Suprapubic skin (tissue), 4 donors: ENCODE data around the gene ITPRIPL2.

Experiments used
- EP300 ChIP-seq: sonication (generic); formaldehyde crosslinking; IDR thresholded peaks from one replicate; pipeline ENCODE4 v1.6.1; 2017; ENCODE audit warnings: antibody characterized with exemption
- POLR2A ChIP-seq, 2 donors: fragments of 450-650 bp; IDR thresholded peaks; one replicate each; pipeline ENCODE4 v1.6.1; 2017; ENCODE audit warnings: antibody characterized with exemption in 2 of 2, mild to moderate bottlenecking in 2 of 2, moderate library complexity in 2 of 2
- POLR2AphosphoS5 ChIP-seq, 3 donors: sonication (generic); formaldehyde crosslinking; IDR thresholded peaks; one replicate each; pipeline ENCODE4 v1.6.1; 2017; ENCODE audit warnings: antibody characterized with exemption in 3 of 3

DNA sequence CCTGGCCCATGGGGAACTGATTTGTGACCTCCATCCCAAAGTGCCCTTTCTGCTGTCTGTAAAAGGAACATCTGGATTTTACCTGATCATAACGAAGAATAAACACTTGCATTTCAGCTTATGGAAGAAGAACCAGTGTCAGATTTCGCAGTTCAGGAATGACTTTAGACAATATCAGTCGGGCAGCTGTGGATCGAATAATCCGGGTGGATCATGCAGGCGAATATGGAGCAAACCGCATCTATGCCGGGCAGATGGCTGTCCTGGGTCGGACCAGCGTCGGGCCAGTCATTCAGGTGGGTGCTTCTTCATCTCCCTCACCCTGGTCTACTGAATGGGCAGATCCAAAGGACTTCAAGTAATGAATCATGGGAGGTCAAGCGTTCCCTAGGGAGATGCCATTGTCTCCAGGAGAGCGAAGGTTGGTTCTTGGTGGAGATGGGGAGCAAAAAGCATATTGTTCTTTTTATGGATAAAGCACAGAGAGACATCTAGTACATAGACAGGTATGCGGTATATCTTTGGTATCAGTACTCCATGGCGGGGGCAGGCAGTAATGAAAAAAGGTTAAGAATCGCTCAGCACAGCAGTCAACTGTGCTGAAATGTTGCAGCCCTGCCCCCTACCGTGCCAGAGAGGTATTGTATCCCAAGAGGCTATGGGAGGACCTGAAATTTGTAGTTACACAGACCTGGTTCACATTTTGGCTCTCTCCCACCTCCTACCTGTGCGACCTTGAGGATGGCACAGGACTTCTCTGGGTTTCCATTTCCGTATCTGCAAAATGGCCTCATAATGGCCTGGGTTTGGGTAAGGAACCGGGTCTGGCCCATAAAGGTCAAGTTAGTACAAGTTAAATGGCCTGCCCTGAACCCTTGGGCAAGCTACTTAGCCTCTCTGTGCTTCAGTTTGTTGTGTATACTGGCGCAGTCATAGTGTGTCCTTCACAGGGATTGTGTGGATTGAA lies 41.7 kb upstream of the ITPRIPL2 start:
- TF ChIP-seq EP300 = no peak
- no peak for TF ChIP-seq POLR2AphosphoS5 (IDR thresholded peaks at IDR 0.05)
- no peak for TF ChIP-seq POLR2A (IDR thresholded peaks at IDR 0.05)
